ENCODE results near the gene GNL1. TPM values are rescaled to one million over a fixed set of nuclear protein-coding genes. Genes with fewer than 3 reads are reported as not detected.

GNL1 gene
- total RNA-seq, 1 donor: 41.1 TPM

GRCh38 chr6:30570263-30570662, 14.0 kb upstream of the GNL1 start:
- no peak for TF ChIP-seq CTCF (IDR thresholded peaks at IDR 0.05; ENCODE audit: insufficient read depth, low read length)
- no peak for DNase-seq (ENCODE audit: low read depth)

GRCh38 chr6:30568245-30568644, 12.0 kb upstream of the GNL1 start:
- H3K4me3 ChIP-seq (ENCODE audit: low read depth, low read length): no peak overlapping the region
- no peak for DNase-seq (ENCODE audit: low read depth)
- no peak for TF ChIP-seq CTCF (IDR thresholded peaks at IDR 0.05; ENCODE audit: insufficient read depth, low read length)

More at GRCh38 chr6:30570263-30570662, 14.0 kb upstream of the GNL1 start:
- H3K4me3 ChIP-seq (ENCODE audit: low read depth, low read length): peak overlapping the region; percentile 98

GRCh38 chr6:30565772-30566171, 9.5 kb upstream of the GNL1 start:
- DNase-seq (ENCODE audit: low read depth): no peak
- TF ChIP-seq CTCF (IDR thresholded peaks at IDR 0.05; ENCODE audit: insufficient read depth, low read length): no peak
- H3K4me3 ChIP-seq (ENCODE audit: low read depth, low read length): no peak overlapping the region

- no peak overlapping the region for H3K4me3 ChIP-seq (ENCODE audit: low read depth, low read length)
- DNase-seq (ENCODE audit: low read depth): no peak
- TF ChIP-seq CTCF (IDR thresholded peaks at IDR 0.05; ENCODE audit: insufficient read depth, low read length): no peak
These were observed 7.8 kb upstream of the GNL1 start for GRCh38 chr6:30564114-30564513.

- no peak for DNase-seq (ENCODE audit: low read depth)
These were observed 6.5 kb upstream of the GNL1 start for GRCh38 chr6:30562470-30563425.

GRCh38 chr6:30560930-30561329, 4.6 kb upstream of the GNL1 start:
- no peak for DNase-seq (ENCODE audit: low read depth)
- no peak for TF ChIP-seq CTCF (IDR thresholded peaks at IDR 0.05; ENCODE audit: insufficient read depth, low read length)
- no peak overlapping the region for H3K4me3 ChIP-seq (ENCODE audit: low read depth, low read length)

More at GRCh38 chr6:30562470-30563425, 6.5 kb upstream of the GNL1 start:
- no peak overlapping the region for H3K4me3 ChIP-seq (ENCODE audit: low read depth, low read length)
- TF ChIP-seq CTCF (IDR thresholded peaks at IDR 0.05; ENCODE audit: insufficient read depth, low read length): no peak
